A549 (cell line): ENCODE results near the gene TRPM2. TPM values are rescaled to one million over a fixed set of nuclear protein-coding genes. Genes with fewer than 3 reads are reported as not detected.

Experiments
- ATAC-seq, 2 experiments: fragments of 200-7000 bp in 1 of 2; fragments of >200 bp in 1 of 2; cut with Nextera tagmentation in 1 of 2; cut with Tn5 transposase in 1 of 2; 3 replicates each; pipeline versions ENCODE4 v1.8.0 to v1.9.1; 2018 to 2020; ENCODE audit warnings: mild to moderate bottlenecking in 1 of 2, moderate library complexity in 1 of 2
- CTCF ChIA-PET: fragments of 300-600 bp; sonication (Branson Sonifier 250); formaldehyde crosslinking; extraction: SDS; loops from one replicate; lab custom pipeline; 2021; ENCODE audit warnings: antibody characterized with exemption, inconsistent platforms; lab: Yijun Ruan, JAX
- POLR2A ChIA-PET: fragments of 350-600 bp; formaldehyde crosslinking; extraction: SDS; loops from one replicate; lab custom pipeline; 2021; ENCODE audit warnings: antibody characterized with exemption, inconsistent platforms; lab: Yijun Ruan, JAX
- DNase-seq, 2 experiments: peaks; one replicate each; pipeline versions ENCODE4 v3.0.0 to v3.0.0-alpha.2; 2011 to 2016; ENCODE audit warnings: low read depth in 1 of 2, low spot score in 1 of 2
- FAIRE-seq: peaks from 2 replicates; lab custom pipeline; 2011; peaks lifted over from hg19 to GRCh38; lab: Jason Lieb, UNC
- H3K27ac ChIP-seq, 2 experiments: fragments of >200 bp; sonication (Bioruptor Twin); formaldehyde crosslinking; 3 replicates each; pipeline ENCODE4 v1.5.1; 2016 to 2017
- H3K4me1 ChIP-seq: fragments of >200 bp; sonication (Bioruptor Twin); formaldehyde crosslinking; 3 replicates; pipeline ENCODE4 v1.6.1; 2016
- H3K4me2 ChIP-seq: fragments of >200 bp; sonication (Bioruptor Twin); formaldehyde crosslinking; 3 replicates; pipeline ENCODE4 v1.6.1; 2016
- H3K4me3 ChIP-seq: fragments of >200 bp; sonication (Bioruptor Twin); formaldehyde crosslinking; 3 replicates; pipeline ENCODE4 v1.5.1; 2016
- H3K9me3 ChIP-seq: fragments of >200 bp; sonication (Bioruptor Twin); formaldehyde crosslinking; 3 replicates; pipeline ENCODE4 v1.6.1; 2016
- BHLHE40 ChIP-seq: IDR thresholded peaks from 2 replicates; pipeline ENCODE4 v1.6.1; 2012; ENCODE audit warnings: low read depth, low read length, inconsistent platforms
- CBX2 ChIP-seq: fragments of 200-600 bp; sonication (generic); IDR thresholded peaks from 2 replicates; pipeline ENCODE4 v1.6.1; 2016; ENCODE audit warnings: low read depth, mild to moderate bottlenecking, borderline replicate concordance
- CBX8 ChIP-seq: fragments of 200-600 bp; sonication (generic); IDR thresholded peaks from 2 replicates; pipeline ENCODE4 v1.6.1; 2016
- EHMT2 ChIP-seq: fragments of 200-600 bp; sonication (generic); IDR thresholded peaks from 2 replicates; pipeline ENCODE4 v1.6.1; 2016; ENCODE audit warnings: antibody characterized with exemption, low read depth, mild to moderate bottlenecking, moderate library complexity
- ELK1 ChIP-seq: fragments of 150-350 bp; IDR thresholded peaks from 2 replicates; pipeline ENCODE4 v1.6.1; 2014; ENCODE audit warnings: low read depth, mild to moderate bottlenecking, low read length
- EP300 ChIP-seq, 2 experiments: fragments of >200 bp; sonication (Bioruptor Twin); formaldehyde crosslinking; IDR thresholded peaks; 2 replicates in 1 of 2; 3 replicates in 1 of 2; pipeline ENCODE4 v1.6.1; 2016 to 2017
- FOSL2 ChIP-seq, 2 experiments: fragments of 450-650 bp in 1 of 2; fragments of >200 bp in 1 of 2; sonication (Bioruptor Twin) in 1 of 2; formaldehyde crosslinking; IDR thresholded peaks; 2 replicates each; pipeline versions ENCODE4 v1.5.0 to v1.6.1; 2016 to 2020; ENCODE audit warnings: mild to moderate bottlenecking in 1 of 2, moderate library complexity in 1 of 2
- JUNB ChIP-seq: fragments of >200 bp; sonication (Bioruptor Twin); formaldehyde crosslinking; IDR thresholded peaks from 2 replicates; pipeline ENCODE4 v1.6.1; 2016
- MAFK ChIP-seq: fragments of 450-650 bp; IDR thresholded peaks from 2 replicates; pipeline ENCODE4 v1.6.1; 2014; ENCODE audit not compliant: partially characterized antibody
- MAX ChIP-seq: IDR thresholded peaks from 2 replicates; pipeline ENCODE4 v1.6.1; 2012
- MAZ ChIP-seq: fragments of 150-350 bp; IDR thresholded peaks from 2 replicates; pipeline ENCODE4 v1.6.1; 2014; ENCODE audit warnings: antibody characterized with exemption, low read depth, low read length, borderline replicate concordance
- MYC ChIP-seq: IDR thresholded peaks from 2 replicates; pipeline ENCODE4 v1.6.1; 2012; ENCODE audit warnings: mild to moderate bottlenecking, inconsistent platforms, low read length, improper control_type of control experiment, borderline replicate concordance
- NR3C1 ChIP-seq: fragments of >200 bp; sonication (Bioruptor Twin); formaldehyde crosslinking; IDR thresholded peaks from 3 replicates; pipeline ENCODE4 v1.6.1; 2017
- POLR2AphosphoS2 ChIP-seq: conservative IDR thresholded peaks from 2 replicates; pipeline ENCODE4 v1.6.1; 2012; ENCODE audit warnings: low read length, improper control_type of control experiment, inconsistent platforms
- RARB ChIP-seq: fragments of 250-450 bp; sonication (Bioruptor Pico); IDR thresholded peaks from 2 replicates; pipeline ENCODE4 v1.8.0; 2021; ENCODE audit warnings: mild to moderate bottlenecking, moderate library complexity
- RFX5 ChIP-seq: fragments of 450-650 bp; IDR thresholded peaks from 2 replicates; pipeline ENCODE4 v1.7.1; 2014; ENCODE audit warnings: antibody characterized with exemption, mild to moderate bottlenecking, moderate library complexity
- SMC3 ChIP-seq: fragments of >200 bp; sonication (Bioruptor Twin); formaldehyde crosslinking; IDR thresholded peaks from 3 replicates; pipeline ENCODE4 v1.6.1; 2018; ENCODE audit warnings: inconsistent platforms
- TFCP2L1 ChIP-seq: fragments of 250-450 bp; sonication (Bioruptor Pico); IDR thresholded peaks from 2 replicates; pipeline ENCODE4 v1.5.0; 2021; ENCODE audit warnings: mild to moderate bottlenecking
- ZC3H11A ChIP-seq: fragments of 450-650 bp; IDR thresholded peaks from 2 replicates; pipeline ENCODE4 v1.6.1; 2014; ENCODE audit warnings: antibody characterized with exemption, mild to moderate bottlenecking
- WGBS: methylation state at CpG from one replicate; pipeline ENCODE4 v1.1.6; 2017; ENCODE audit errors: missing lambda C conversion rate; 5-methylcytosine and 5-hydroxymethylcytosine counted together
- polyA plus RNA-seq, 4 experiments: library from polyadenylated mRNA; depleted of rRNA in 3 of 4; stranded (reverse); fragments of >200 nt; fragmentation: RNase III in 1 of 4; extraction: RNeasy Plus Mini Kit Qiagen cat#74134 plus additional on column Dnase treatment in 1 of 4; gene quantifications; 2 replicates in 3 of 4; 3 replicates in 1 of 4; pipeline ENCODE4 v1.2.3, GENCODE V29; 2011 to 2017
- TF ChIP-seq, protein P1 (sequence below): fragments of 250-450 bp; sonication (Bioruptor Pico); IDR thresholded peaks from 2 replicates; pipeline ENCODE4 v1.5.0; 2020; ENCODE audit warnings: low read depth, mild to moderate bottlenecking, moderate library complexity

TRPM2 gene
- polyA plus RNA-seq, 2 of the 4 experiments (the other 2 are of a cell fraction) = 3.2 to 5.5 TPM

- ATAC-seq (no peak), FAIRE-seq (no peak), DNase-seq (no peak)
- Histone ChIP-seq H3K4me1 (no peaks in the 10 kb centered on the region), H3K4me2 (no peak overlapping the region), H3K9me3 (no peaks in the 10 kb centered on the region), H3K27ac (no peak overlapping the region), H3K4me3 (no peak overlapping the region)
- POLR2A ChIA-PET = no interaction called here
- whole genome bisulfite sequencing = 80% methylated on average over 14 of the region's 18 CpGs
- no peak for TF ChIP-seq BHLHE40
- CTCF ChIA-PET = no interaction called here
These were observed 83.5 kb downstream of the TRPM2 start for GRCh38 chr21:44436958-44437357.

DNA sequence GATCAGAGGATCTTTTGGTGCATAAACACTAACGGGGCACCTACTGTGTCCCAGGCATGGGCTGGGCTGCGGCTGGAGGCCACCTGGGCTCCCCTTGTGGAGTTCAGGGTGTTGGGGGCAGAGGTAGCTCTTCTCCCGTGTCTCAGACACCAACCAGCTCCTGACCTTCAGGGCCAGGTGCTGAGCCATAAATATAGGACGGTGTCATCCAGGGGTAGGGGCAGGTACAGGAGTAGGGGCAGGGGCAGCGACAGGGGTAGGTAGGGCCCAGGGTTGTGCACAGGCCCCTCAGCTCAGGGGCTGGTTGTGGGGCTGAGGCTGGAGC, 83.9 kb downstream of the TRPM2 start:
- no peak for ATAC-seq
- POLR2A ChIA-PET = no interaction called here
- Histone ChIP-seq H3K4me3 (no peak overlapping the region), H3K4me1 (no peaks in the 10 kb centered on the region), H3K9me3 (no peaks in the 10 kb centered on the region), H3K4me2 (no peak overlapping the region), H3K27ac (no peak overlapping the region)
- CTCF ChIA-PET = no interaction called here
- no peak for DNase-seq
- TF ChIP-seq JUNB (no peak), MAX (no peak), CBX8 (no peak), ZC3H11A (no peak), POLR2AphosphoS2 (no peak), MYC (no peak), BHLHE40 (no peak)
- WGBS = 65% methylated on average over 4 of the region's 5 CpGs
- FAIRE-seq = no peak

DNA sequence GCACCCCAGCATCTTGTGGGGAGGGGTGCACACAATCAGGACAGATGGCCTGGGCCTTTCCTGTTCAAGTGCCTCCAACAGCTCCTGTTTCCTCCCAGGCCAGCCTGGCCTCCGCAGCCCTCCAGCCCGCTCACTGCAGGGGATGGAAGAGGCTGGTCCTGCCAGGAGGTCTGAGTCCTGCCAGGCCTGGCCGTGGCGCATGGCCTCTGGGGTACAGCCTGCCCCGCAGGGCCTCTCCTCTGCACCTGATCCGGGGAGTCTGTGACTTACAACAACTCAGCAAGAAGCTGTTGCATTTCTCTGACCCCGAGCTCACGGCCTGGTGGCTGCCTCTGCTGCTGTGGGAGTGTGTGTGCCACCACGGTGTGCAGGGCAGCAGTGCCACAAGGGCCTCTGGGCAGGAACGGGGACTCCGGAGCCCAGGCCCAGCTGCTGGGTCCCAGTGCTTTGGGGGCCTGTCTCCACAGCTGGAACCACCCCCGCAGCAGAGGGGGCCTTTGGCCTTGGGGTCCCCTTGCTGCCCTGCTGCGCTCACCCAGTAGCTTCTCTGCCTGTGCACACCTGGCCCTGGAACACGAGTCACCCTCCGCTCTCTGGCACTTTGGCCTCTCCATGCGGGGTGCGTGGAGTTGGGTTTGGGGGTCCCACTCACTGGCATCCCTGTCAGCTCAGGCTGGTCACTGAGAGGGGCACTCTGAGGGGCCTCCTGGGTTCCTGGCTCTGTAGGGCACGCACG, 84.4 kb downstream of the TRPM2 start:
- TF ChIP-seq RFX5 (no peak), MAFK (no peak), TFCP2L1 (CRISPR knock-in tag) (no peak), SMC3 (no peak), EHMT2 (no peak), ELK1 (no peak), FOSL2 (IDR thresholded peaks at IDR 0.05) (no peak), FOSL2 (CRISPR knock-in tag; IDR thresholded peaks at IDR 0.05) (no peak), RARB (CRISPR knock-in tag) (no peak), EP300 (IDR thresholded peaks at IDR 0.05) (no peak), MAX (no peak), CBX2 (no peak), JUNB (no peak), MAZ (no peak), NR3C1 (no peak)
- TF ChIP-seq, protein P1, sequence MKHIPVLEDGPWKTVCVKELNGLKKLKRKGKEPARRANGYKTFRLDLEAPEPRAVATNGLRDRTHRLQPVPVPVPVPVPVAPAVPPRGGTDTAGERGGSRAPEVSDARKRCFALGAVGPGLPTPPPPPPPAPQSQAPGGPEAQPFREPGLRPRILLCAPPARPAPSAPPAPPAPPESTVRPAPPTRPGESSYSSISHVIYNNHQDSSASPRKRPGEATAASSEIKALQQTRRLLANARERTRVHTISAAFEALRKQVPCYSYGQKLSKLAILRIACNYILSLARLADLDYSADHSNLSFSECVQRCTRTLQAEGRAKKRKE (CRISPR knock-in tag) = no peak
- Histone ChIP-seq H3K4me2 (no peak overlapping the region), H3K27ac (no peak overlapping the region), H3K9me3 (no peaks in the 10 kb centered on the region), H3K4me3 (no peak overlapping the region), H3K4me1 (no peaks in the 10 kb centered on the region)
- no peak for FAIRE-seq
- no peak for ATAC-seq
- 79% methylated on average over 7 of the region's 19 CpGs for WGBS
- DNase-seq = no peak
- POLR2A ChIA-PET = no interaction called here
- CTCF ChIA-PET = no interaction called here
